ENCODE results near the gene EXOC3.
"Not testable (repeated sequence)": the region's sequence is repeated elsewhere in the genome, so short reads cannot be mapped to it uniquely, and the experiment has no call there.

Gene EXOC3

DNA sequence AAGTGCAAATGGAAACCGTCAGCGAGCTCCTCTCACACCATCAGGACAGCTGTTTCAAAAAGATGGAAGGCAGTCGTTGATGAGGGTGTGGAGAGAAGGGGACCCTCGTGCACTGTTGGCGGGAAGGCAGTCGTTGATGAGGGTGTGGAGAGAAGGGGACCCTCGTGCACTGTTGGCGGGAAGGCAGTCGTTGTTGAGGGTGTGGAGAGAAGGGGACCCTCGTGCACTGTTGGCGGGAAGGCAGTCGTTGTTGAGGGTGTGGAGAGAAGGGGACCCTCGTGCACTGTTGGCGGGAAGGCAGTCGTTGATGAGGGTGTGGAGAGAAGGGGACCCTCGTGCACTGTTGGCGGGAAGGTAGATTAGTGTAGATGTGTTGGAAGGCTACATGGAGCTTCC, 40.8 kb upstream of the EXOC3 start:
- H3K27me3 ChIP-seq (ENCODE audit: low read depth); H3K4me3 ChIP-seq; in situ Hi-C loops (cut with MboI; ENCODE audit: low sequenced_read_pairs); H3K9me3 ChIP-seq; DNase-seq (ENCODE audit: low spot score in 2 of 2); H3K36me3 ChIP-seq (replicated peaks): not testable (repeated sequence)
- H3K4me1 ChIP-seq = peaks cover 16% of the 10 kb centered on the region

DNA sequence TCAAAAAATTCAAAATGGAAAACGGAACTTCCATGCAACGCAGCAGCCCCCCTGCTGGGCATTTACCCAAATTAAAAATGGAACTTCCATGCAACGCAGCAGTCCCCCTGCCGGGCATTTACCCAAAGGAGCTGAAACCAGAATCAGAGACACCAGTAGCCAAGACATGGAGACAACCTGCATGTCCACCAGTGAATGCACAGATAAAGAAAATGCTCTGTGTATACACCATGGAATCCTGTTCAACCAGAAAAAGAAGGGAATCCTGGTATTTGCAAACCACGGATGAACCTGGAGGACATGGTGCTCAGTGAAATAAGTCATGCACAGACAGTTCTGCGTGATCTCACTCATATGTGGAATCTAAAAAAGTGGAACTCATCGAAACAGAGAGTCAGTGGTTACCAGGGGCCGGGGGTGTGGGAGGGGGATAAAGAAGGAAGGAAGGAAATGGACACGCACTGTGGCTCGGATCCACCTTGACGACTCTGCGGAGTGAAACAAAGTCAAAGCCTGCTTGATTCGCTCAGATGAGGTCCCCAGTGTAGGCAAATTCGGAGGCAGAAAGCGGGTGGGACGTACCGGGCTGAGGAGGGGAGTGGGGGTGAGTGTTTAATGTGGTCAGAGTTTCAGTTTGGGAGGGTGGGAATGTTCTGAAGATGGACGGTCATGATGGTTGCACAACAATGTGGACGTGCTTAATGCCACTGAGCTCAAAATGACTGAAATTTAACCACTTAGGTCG, 40.2 kb upstream of the EXOC3 start:
- no peaks in the 10 kb centered on the region for H3K27me3 ChIP-seq (ENCODE audit: low read depth)
- no peaks in the 10 kb centered on the region for H3K9me3 ChIP-seq
- H3K36me3 ChIP-seq (replicated peaks) = no peaks in the 10 kb centered on the region
- DNase-seq (ENCODE audit: low spot score in 2 of 2) = no peak
- in situ Hi-C loops (cut with MboI; ENCODE audit: low sequenced_read_pairs) = no loop called here
- peaks cover 16% of the 10 kb centered on the region for H3K4me1 ChIP-seq
- H3K4me3 ChIP-seq = no peak overlapping the region

DNA sequence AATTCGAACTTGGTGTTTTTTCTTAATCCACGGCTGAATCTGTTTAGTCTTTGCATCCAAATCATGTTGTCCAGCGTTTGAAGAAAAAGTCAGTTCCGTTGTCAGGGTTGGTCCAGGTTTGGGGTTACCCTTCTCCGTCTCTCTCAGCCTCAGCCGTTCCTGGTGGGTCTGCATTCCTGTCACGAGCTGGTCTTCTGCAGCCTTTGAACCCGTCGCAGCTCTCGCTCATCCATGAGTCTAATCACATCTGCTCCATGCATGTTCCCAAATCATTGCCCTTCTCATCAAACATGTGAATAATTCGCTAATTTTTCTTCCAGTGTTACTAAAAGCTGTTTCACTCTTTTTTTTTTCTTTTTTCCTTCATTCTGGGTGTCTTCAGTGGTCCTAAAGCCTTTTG, 39.0 kb upstream of the EXOC3 start:
- no peak for DNase-seq (ENCODE audit: low spot score in 2 of 2)
- Histone ChIP-seq H3K9me3 (no peaks in the 10 kb centered on the region), H3K4me1 (peaks cover 16% of the 10 kb centered on the region), H3K27me3 (ENCODE audit: low read depth) (no peaks in the 10 kb centered on the region), H3K36me3 (replicated peaks) (no peaks in the 10 kb centered on the region), H3K4me3 (no peak overlapping the region)
- in situ Hi-C loops (cut with MboI; ENCODE audit: low sequenced_read_pairs) = no loop called here

DNA sequence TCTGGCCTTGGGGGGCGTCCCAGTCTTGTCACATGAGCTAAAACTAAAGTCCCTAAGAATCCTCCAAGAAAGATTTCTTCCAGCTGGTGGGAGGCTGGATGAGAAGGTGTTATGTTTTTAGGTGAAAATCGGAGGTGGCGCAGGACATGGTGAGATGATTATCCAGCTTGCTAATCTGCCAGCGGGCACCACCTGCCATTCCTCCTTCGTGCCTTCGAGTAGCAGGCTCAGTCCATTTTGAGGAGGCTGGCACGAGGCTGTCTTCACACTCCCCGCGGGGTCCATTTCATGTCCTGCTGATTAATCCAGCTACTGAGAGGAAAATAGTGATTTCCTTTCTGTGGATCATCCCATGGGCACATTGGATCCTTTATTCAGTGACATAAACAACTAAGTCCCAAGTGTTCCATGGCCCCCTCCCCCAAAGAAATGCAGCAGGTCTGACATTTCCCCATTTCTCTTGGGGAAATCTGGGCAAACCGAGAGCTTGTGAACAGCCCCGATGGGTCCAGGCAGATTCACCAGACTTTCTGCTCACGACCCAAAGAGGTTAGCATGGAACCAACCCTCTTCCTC, 38.2 kb upstream of the EXOC3 start:
- H3K4me3 ChIP-seq = no peak overlapping the region
- no peaks in the 10 kb centered on the region for H3K9me3 ChIP-seq
- H3K36me3 ChIP-seq (replicated peaks) = no peaks in the 10 kb centered on the region
- no peaks in the 10 kb centered on the region for H3K27me3 ChIP-seq (ENCODE audit: low read depth)
- in situ Hi-C loops (cut with MboI; ENCODE audit: low sequenced_read_pairs) = no loop called here
- peaks cover 9% of the 10 kb centered on the region for H3K4me1 ChIP-seq
- no peak for DNase-seq (ENCODE audit: low spot score in 2 of 2)

DNA sequence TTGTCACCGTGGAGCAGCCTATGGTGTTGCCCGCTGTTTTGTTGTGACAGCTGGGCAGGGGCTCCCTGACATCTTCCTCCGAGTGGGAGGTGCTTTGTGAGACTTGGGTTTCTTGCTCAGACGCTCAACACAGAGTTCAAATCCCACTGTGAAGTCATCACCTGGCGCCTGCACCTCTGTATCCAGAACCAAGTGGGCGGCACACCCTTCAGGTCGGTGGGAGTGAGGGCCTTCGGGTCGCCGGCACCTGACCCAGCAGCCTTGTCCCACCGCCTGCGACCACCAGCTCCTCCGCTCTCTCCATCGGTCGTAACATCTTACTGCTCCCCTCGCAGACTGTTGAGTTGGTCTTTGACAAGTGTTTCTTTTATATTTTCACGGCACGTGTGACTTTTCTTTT, 37.6 kb upstream of the EXOC3 start:
- no peaks in the 10 kb centered on the region for H3K27me3 ChIP-seq (ENCODE audit: low read depth)
- peaks cover 3% of the 10 kb centered on the region for H3K4me1 ChIP-seq
- H3K36me3 ChIP-seq (replicated peaks) = no peaks in the 10 kb centered on the region
- no peaks in the 10 kb centered on the region for H3K9me3 ChIP-seq
- no peak for DNase-seq (ENCODE audit: low spot score in 2 of 2)
- in situ Hi-C loops (cut with MboI; ENCODE audit: low sequenced_read_pairs) = no loop called here
- H3K4me3 ChIP-seq = no peak overlapping the region

DNA sequence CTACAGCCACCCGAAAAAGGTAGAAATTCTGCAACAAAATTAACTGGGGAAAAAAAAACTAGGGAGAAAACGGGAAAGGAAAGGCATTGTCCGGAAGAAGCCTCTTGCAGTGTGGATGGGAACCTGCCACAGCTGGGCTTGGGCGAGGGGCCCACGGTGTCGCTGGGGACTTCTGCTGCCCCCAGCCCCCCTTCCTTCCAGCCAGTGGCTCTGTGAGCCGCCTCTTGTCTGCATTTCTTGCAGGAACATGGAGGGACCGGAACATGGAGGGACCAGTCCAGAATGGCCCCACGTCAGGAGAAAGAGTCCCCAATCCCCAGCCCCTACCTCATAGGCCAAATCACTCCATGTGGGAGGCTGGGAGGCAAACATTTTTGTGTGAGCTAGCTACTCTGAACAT, 36.9 kb upstream of the EXOC3 start:
- H3K27me3 ChIP-seq (ENCODE audit: low read depth) = no peaks in the 10 kb centered on the region
- in situ Hi-C loops (cut with MboI; ENCODE audit: low sequenced_read_pairs) = no loop called here
- no peaks in the 10 kb centered on the region for H3K9me3 ChIP-seq
- DNase-seq (ENCODE audit: low spot score in 2 of 2) = no peak
- no peaks in the 10 kb centered on the region for H3K36me3 ChIP-seq (replicated peaks)
- H3K4me1 ChIP-seq = peaks cover 1% of the 10 kb centered on the region; the same call in 1 of the 2 replicates
- H3K4me3 ChIP-seq = no peak overlapping the region

DNA sequence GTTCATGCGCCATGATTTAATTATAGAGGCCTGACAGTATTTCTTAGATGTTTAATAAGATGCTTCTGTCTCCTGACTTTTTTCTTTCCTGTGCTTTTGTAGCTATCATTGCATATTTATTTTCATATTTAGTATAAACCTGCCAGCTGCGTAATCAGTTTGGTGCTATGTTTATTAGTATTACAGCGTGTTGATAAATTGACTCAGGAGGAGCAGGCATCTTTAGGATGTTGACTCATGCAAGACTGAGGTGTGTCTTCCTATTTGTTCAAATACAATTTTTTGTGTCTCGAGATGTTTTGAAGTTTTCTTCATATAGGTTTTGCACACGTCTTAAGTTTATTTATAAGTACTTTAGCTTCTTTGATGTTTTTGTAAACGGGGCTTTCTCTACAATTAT, 35.9 kb upstream of the EXOC3 start:
- Histone ChIP-seq H3K27me3 (ENCODE audit: low read depth) (no peaks in the 10 kb centered on the region), H3K4me1 (peaks cover 6% of the 10 kb centered on the region; the same call in 1 of the 2 replicates), H3K9me3 (no peaks in the 10 kb centered on the region), H3K4me3 (no peak overlapping the region), H3K36me3 (replicated peaks) (0 out of 2 replicates have a peak, but pooled peaks cover 3% of the 10 kb centered on the region)
- DNase-seq (ENCODE audit: low spot score in 2 of 2) = no peak
- in situ Hi-C loops (cut with MboI; ENCODE audit: low sequenced_read_pairs) = no loop called here

DNA sequence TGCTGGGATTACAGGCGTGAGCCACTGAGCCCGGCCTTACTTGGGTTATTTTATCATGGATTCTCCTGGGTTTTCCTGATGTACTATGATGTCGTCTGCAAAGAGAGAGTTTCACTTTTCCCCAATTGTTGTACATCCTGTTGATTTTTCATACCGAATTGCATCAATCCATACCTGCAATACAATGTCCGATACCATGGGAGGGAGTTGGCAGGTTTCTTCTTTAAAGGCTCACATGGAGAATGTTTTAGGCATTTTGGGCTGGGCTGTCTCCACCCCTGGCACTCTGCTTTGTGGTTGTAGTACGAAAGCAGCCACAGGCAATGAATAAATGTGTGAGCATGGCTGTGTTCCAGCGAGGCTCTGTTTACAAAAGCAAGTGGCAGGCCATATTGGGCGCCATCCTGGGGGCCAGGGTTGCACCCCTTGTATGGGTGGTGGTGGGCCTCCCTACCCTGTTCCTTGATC, 35.1 kb upstream of the EXOC3 start:
- no peaks in the 10 kb centered on the region for H3K9me3 ChIP-seq
- in situ Hi-C loops (cut with MboI; ENCODE audit: low sequenced_read_pairs) = no loop called here
- H3K4me3 ChIP-seq = no peak overlapping the region
- 0 out of 2 replicates have a peak, but pooled peaks cover 3% of the 10 kb centered on the region for H3K36me3 ChIP-seq (replicated peaks)
- no peaks in the 10 kb centered on the region for H3K27me3 ChIP-seq (ENCODE audit: low read depth)
- H3K4me1 ChIP-seq = peaks cover 6% of the 10 kb centered on the region; the same call in 1 of the 2 replicates
- no peak for DNase-seq (ENCODE audit: low spot score in 2 of 2)

DNA sequence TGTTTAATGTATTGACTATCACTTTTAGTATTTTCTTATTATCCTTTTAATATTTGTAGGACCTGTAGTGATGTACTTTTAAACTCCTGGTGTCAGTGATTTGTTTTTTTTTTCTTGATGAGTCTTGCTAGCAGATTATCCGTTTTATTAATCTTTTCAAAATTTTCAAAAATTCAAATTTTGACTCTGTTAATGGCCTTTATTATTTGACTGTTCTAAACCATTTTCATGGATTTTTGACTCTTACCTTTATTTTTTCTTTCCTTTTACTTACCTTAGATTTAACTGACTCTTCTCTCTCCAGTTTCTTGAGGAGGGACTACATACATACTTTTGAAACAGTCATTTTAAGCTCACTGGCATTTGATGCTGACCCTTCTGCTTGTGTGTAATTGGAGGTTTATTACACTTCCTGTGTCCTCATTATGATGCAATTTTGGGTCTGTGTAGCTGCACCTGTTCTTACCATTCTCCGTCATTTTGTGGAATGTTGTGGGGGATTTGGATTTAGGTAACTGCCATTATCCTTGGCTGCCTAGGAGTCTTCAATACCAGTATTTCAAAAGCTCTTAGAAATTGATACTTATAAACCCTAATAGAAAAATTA, 32.0 kb upstream of the EXOC3 start:
- peak in 1 of 2 experiments; percentile 3 for DNase-seq (ENCODE audit: low spot score in 2 of 2)
- H3K4me3 ChIP-seq = no peak overlapping the region
- 0 out of 2 replicates have a peak, but pooled peaks cover 3% of the 10 kb centered on the region for H3K36me3 ChIP-seq (replicated peaks)
- no peaks in the 10 kb centered on the region for H3K9me3 ChIP-seq
- H3K27me3 ChIP-seq (ENCODE audit: low read depth) = no peaks in the 10 kb centered on the region
- peaks cover 6% of the 10 kb centered on the region; the same call in 1 of the 2 replicates for H3K4me1 ChIP-seq
- in situ Hi-C loops (cut with MboI; ENCODE audit: low sequenced_read_pairs) = no loop called here

DNA sequence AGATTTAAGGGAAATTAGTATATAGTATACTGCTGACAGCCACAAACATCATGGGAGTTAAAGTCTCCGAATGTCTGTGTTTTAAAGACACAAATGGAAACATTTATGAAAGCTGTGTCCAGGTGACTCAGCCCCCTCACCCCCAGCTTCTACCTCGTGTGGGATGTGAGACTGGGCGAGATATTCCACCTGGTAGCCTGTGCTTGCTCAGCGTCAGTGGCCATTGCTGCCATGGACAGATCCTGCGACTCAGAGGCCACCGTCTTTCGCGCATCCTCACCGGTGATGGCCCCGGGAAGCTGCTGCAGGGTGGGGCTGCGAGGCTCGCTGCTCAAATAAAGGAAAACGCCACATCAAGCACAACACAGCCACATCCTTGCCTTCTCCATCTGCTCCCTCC, 31.2 kb upstream of the EXOC3 start:
- peaks cover 6% of the 10 kb centered on the region; the same call in 1 of the 2 replicates for H3K4me1 ChIP-seq
- 0 out of 2 replicates have a peak, but pooled peaks cover 3% of the 10 kb centered on the region for H3K36me3 ChIP-seq (replicated peaks)
- no peak overlapping the region for H3K4me3 ChIP-seq
- no peaks in the 10 kb centered on the region for H3K27me3 ChIP-seq (ENCODE audit: low read depth)
- no peaks in the 10 kb centered on the region for H3K9me3 ChIP-seq
- no peak for DNase-seq (ENCODE audit: low spot score in 2 of 2)
- in situ Hi-C loops (cut with MboI; ENCODE audit: low sequenced_read_pairs) = no loop called here

DNA sequence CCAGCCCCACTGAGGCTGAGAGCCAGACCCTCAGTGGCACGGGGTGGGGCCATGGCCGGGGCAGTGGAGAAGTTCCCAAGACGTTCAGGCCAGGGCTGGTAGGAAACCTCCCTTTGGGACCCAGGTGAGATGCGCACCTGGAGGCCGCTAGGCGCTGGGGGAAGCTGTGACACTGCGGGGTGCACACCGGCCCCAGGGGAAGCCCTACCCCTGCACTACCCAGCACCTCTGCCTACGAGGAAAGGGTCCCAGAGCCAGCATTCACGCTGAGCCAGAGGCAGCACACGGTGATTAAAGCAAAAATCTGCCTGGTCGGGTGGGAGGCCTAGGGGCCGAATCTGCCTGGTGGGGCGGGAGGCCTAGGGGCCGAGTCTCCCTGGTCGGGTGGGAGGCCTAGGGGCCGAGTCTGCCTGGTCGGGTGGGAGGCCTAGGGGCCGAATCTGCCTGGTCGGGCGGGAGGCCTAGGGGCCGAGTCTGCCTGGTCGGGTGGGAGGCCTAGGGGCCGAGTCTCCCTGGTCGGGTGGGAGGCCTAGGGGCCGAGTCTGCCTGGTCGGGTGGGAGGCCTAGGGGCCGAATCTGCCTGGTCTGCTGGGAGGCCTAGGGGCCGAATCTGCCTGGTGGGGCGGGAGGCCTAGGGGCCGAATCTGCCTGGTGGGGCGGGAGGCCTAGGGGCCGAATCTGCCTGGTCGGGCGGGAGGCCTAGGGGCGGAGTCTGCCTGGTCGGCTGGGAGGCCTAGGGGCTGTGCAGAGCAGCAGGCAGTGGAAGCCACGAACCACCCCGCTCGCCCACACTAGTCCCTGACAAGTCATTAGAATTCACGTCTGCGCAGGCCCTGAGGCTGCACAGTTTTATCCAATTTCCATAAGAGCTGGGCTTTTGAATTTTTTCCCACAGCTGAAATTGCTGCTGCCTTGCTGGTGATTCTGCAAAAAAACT, 27.7 kb upstream of the EXOC3 start:
- in situ Hi-C loops (cut with MboI; ENCODE audit: low sequenced_read_pairs) = not testable (repeated sequence)

DNA sequence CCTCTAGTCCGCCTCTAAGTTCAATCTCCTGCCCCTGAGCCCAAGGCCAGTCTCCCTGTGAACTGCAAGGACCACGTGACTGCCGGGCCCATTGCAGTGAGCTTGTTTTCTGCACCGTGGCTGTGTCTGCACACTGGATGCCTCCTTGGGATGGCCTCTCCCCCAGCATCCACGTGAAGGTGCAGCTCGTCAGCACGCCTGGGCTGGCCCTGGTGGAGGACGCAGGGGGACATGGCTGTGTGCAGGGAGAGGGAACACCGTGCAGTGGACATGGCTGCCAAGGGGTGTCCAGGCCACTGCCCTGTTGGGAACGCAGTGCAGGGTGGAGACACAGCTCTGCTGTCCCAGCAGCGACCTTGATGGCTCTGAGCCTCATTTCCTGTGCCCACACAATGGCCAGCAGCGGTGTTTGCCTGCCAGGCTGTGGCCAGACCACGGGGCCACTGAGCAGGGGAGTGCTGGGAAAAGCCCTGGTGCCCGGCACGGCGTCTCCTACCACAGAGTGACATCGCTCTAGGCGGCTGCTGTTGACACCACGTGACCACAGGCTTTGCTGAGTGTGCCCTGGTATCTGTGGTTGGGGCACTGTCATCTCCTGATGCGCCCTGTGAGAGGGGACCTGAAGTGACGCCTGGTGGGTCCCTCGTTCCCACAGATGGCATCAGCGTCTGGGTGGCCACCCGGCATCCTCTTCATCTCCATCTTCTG, 26.9 kb upstream of the EXOC3 start:
- Histone ChIP-seq H3K27me3 (ENCODE audit: low read depth) (no peaks in the 10 kb centered on the region), H3K9me3 (no peaks in the 10 kb centered on the region), H3K4me1 (peaks cover 4% of the 10 kb centered on the region; the same call in 1 of the 2 replicates), H3K36me3 (replicated peaks) (0 out of 2 replicates have a peak, but pooled peaks cover 3% of the 10 kb centered on the region), H3K4me3 (no peak overlapping the region)
- DNase-seq (ENCODE audit: low spot score in 2 of 2) = no peak
- in situ Hi-C loops (cut with MboI; ENCODE audit: low sequenced_read_pairs) = no loop called here

More for the DNA sequence above, 27.7 kb upstream of the EXOC3 start:
- H3K27me3 ChIP-seq (ENCODE audit: low read depth); H3K36me3 ChIP-seq (replicated peaks); H3K9me3 ChIP-seq; H3K4me3 ChIP-seq; H3K4me1 ChIP-seq: not testable (repeated sequence)
- peak in 1 of 2 experiments; percentile 57 for DNase-seq (ENCODE audit: low spot score in 2 of 2)

DNA sequence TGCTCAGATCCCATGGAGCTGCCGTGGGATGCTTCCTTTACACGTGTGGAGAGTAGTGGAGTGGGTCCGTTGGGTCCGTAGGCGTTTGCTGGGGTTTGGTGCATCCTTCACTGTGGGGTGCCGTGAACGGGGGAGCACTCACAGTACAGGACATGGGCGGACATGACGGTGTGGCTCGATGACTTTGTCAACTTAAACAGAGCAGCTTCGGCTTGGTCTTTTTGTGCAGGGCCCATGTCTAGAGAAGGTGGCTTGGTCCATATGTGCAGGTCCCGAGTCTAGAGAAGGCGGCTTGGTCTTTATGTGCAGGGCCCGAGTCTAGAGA, 26.4 kb upstream of the EXOC3 start:
- Histone ChIP-seq H3K4me3 (no peak overlapping the region), H3K9me3 (no peaks in the 10 kb centered on the region), H3K36me3 (replicated peaks) (no peaks in the 10 kb centered on the region), H3K4me1 (no peaks in the 10 kb centered on the region), H3K27me3 (ENCODE audit: low read depth) (no peaks in the 10 kb centered on the region)
- in situ Hi-C loops (cut with MboI; ENCODE audit: low sequenced_read_pairs) = no loop called here
- DNase-seq (ENCODE audit: low spot score in 2 of 2) = no peak
